ENCODE data around the gene LMAN2. TPM values are rescaled to one million over a fixed set of nuclear protein-coding genes. Genes with fewer than 3 reads are reported as not detected.
A peak's percentile ranks its signal among the peaks of the same experiment; 100 is the strongest.

Gene LMAN2
- total and polyA plus RNA-seq, 5 experiments from 2014 or later, result 77.1 to 243 (median 212) TPM

- peaks cover 0 to 8% (median 1%) of the 10 kb centered on the region in 3 donors for H3K36me3 Mint-ChIP-seq
- H3K4me1 Mint-ChIP-seq, result peaks cover 36 to 76% (median 72%) of the 10 kb centered on the region in 4 donors
- DNase-seq (no peak), ATAC-seq (no peak)
- no peaks in the 10 kb centered on the region for H3K27me3 Mint-ChIP-seq
- peaks cover 0 to 2% (median 0%) of the 10 kb centered on the region in 9 donors for H3K9me3 Mint-ChIP-seq
- peak overlapping the region in 9 of 10 donors; percentile 74 to 95 (median 91) for H3K27ac Mint-ChIP-seq
- POLR2A ChIA-PET, result interaction anchor here (0.7 to 12.6 kb wide), 8 partner anchors 14 to 124 kb away, joined by 3 to 247 read pairs (median 4); no protein-coding TSS in a partner anchor
- H3K4me3 Mint-ChIP-seq, result peak overlapping the region in 5 of 10 donors; percentile 11 to 98 (median 22)
These were observed 4.3 kb upstream of the LMAN2 start for GRCh38 chr5:177355868-177356168.

GRCh38 chr5:177355162-177355867 lies 3.8 kb upstream of the LMAN2 start:
- DNase-seq, result peak in 1 of 10 donors; percentile 50
- peak overlapping the region in 4 of 10 donors; percentile 4 to 98 (median 14) for H3K4me3 Mint-ChIP-seq

GRCh38 chr5:177354711-177355110 lies 3.2 kb upstream of the LMAN2 start:
- H3K27ac Mint-ChIP-seq, result peak overlapping the region in 6 of 10 donors; percentile 13 to 91 (median 71)
- peaks cover 0 to 2% (median 0%) of the 10 kb centered on the region in 9 donors for H3K9me3 Mint-ChIP-seq
- H3K27me3 Mint-ChIP-seq, result no peaks in the 10 kb centered on the region
- DNase-seq (peak in 1 of 10 donors; percentile 31), ATAC-seq (no peak)
- H3K36me3 Mint-ChIP-seq, result peaks cover 0 to 4% (median 1%) of the 10 kb centered on the region in 3 donors
- POLR2A ChIA-PET, result interaction anchor here (1.3 to 12.6 kb wide), 4 partner anchors 15 to 101 kb away, joined by 3 to 247 read pairs (median 4); partner anchors contain the start of gene GRK6
- H3K4me3 Mint-ChIP-seq, result peak overlapping the region in 6 of 10 donors; percentile 5 to 62 (median 30)
- H3K4me1 Mint-ChIP-seq, result peaks cover 34 to 75% (median 72%) of the 10 kb centered on the region in 4 donors

More at GRCh38 chr5:177355162-177355867, 3.8 kb upstream of the LMAN2 start:
- peak overlapping the region in 8 of 10 donors; percentile 31 to 95 (median 79) for H3K27ac Mint-ChIP-seq
- no peak for ATAC-seq
- H3K36me3 Mint-ChIP-seq, result peaks cover 0 to 8% (median 1%) of the 10 kb centered on the region in 3 donors
- POLR2A ChIA-PET, result interaction anchor here (1.0 to 12.6 kb wide), 5 partner anchors 14 to 100 kb away, joined by 3 to 247 read pairs (median 4); partner anchors contain the start of gene GRK6
- H3K9me3 Mint-ChIP-seq, result peaks cover 0 to 2% (median 0%) of the 10 kb centered on the region in 9 donors
- H3K27me3 Mint-ChIP-seq, result no peaks in the 10 kb centered on the region
- peaks cover 36 to 75% (median 72%) of the 10 kb centered on the region in 4 donors for H3K4me1 Mint-ChIP-seq

GRCh38 chr5:177354256-177354655 lies 2.8 kb upstream of the LMAN2 start:
- Mint-ChIP-seq H3K4me1 (peaks cover 32 to 75% (median 72%) of the 10 kb centered on the region in 4 donors), H3K27ac (peak overlapping the region in 6 of 10 donors; percentile 13 to 91 (median 50)), H3K27me3 (no peaks in the 10 kb centered on the region), H3K36me3 (peaks cover 0 to 6% (median 1%) of the 10 kb centered on the region in 3 donors), H3K9me3 (peaks cover 0 to 2% (median 0%) of the 10 kb centered on the region in 9 donors), H3K4me3 (peak overlapping the region in 4 of 10 donors; percentile 6 to 29 (median 18))
- POLR2A ChIA-PET, result interaction anchor here (1.4 to 12.6 kb wide), 3 partner anchors 15 to 72 kb away, joined by 3 to 247 read pairs (median 4); partner anchors contain the start of gene GRK6
- no peak for ATAC-seq
- DNase-seq, result no peak

GRCh38 chr5:177353093-177353492 lies 1.6 kb upstream of the LMAN2 start:
- ATAC-seq (no peak), DNase-seq (no peak)
- Mint-ChIP-seq H3K4me3 (peak overlapping the region in 5 of 10 donors; percentile 36 to 50 (median 41)), H3K27ac (peak overlapping the region in 3 of 10 donors; percentile 18 to 77 (median 59)), H3K36me3 (peaks cover 0 to 16% (median 1%) of the 10 kb centered on the region in 3 donors), H3K27me3 (no peaks in the 10 kb centered on the region), H3K4me1 (peaks cover 29 to 71% (median 71%) of the 10 kb centered on the region in 4 donors), H3K9me3 (peaks cover 0 to 2% (median 0%) of the 10 kb centered on the region in 9 donors)
- POLR2A ChIA-PET, result interaction anchor here (0.7 to 12.6 kb wide), 5 partner anchors 16 to 64 kb away, joined by 4 to 247 read pairs (median 7); partner anchors contain the start of genes PRELID1 and RAB24

GRCh38 chr5:177350776-177351391 lies 584 bp downstream of the LMAN2 start:
- Mint-ChIP-seq H3K4me3 (peak overlapping the region; percentile 95 to 100 (median 98)), H3K4me1 (peaks cover 22 to 74% (median 66%) of the 10 kb centered on the region in 4 donors), H3K36me3 (peaks cover 0 to 34% (median 4%) of the 10 kb centered on the region in 3 donors), H3K27ac (peak overlapping the region; percentile 97 to 100 (median 100)), H3K27me3 (no peaks in the 10 kb centered on the region), H3K9me3 (peaks cover 0 to 2% (median 0%) of the 10 kb centered on the region in 9 donors)
- no peak for ATAC-seq
- no peak for DNase-seq
- POLR2A ChIA-PET, result interaction anchor here (0.8 to 12.6 kb wide), 17 partner anchors 10 to 147 kb away, joined by 3 to 247 read pairs (median 7); partner anchors contain the start of genes GRK6, PDLIM7, PRELID1 and RAB24

GRCh38 chr5:177349762-177350161 lies 1.7 kb downstream of the LMAN2 start:
- Mint-ChIP-seq H3K27me3 (no peaks in the 10 kb centered on the region), H3K36me3 (peaks cover 0 to 41% (median 3%) of the 10 kb centered on the region in 3 donors), H3K4me1 (peaks cover 21 to 67% (median 57%) of the 10 kb centered on the region in 4 donors), H3K9me3 (no peaks in the 10 kb centered on the region), H3K4me3 (peak overlapping the region; percentile 79 to 100 (median 97)), H3K27ac (peak overlapping the region in 9 of 10 donors; percentile 5 to 99 (median 60))
- DNase-seq, result no peak
- POLR2A ChIA-PET, result interaction anchor here (0.8 to 1.5 kb wide), 2 partner anchors 11 to 14 kb away, joined by 3 to 4 read pairs; no protein-coding TSS in a partner anchor
- ATAC-seq, result no peak

GRCh38 chr5:177349362-177349647 lies 2.2 kb downstream of the LMAN2 start:
- no peaks in the 10 kb centered on the region for H3K9me3 Mint-ChIP-seq
- peak overlapping the region in 9 of 10 donors; percentile 79 to 100 (median 97) for H3K4me3 Mint-ChIP-seq
- no peaks in the 10 kb centered on the region for H3K27me3 Mint-ChIP-seq
- POLR2A ChIA-PET, result interaction anchor here (0.7 to 0.8 kb wide), 2 partner anchors 14 to 54 kb away, joined by 3 to 4 read pairs; no protein-coding TSS in a partner anchor
- H3K4me1 Mint-ChIP-seq, result peaks cover 17 to 64% (median 53%) of the 10 kb centered on the region in 4 donors
- peaks cover 0 to 46% (median 3%) of the 10 kb centered on the region in 3 donors for H3K36me3 Mint-ChIP-seq
- DNase-seq (no peak), ATAC-seq (no peak)
- H3K27ac Mint-ChIP-seq, result peak overlapping the region in 7 of 10 donors; percentile 34 to 99 (median 72)

- H3K4me3 Mint-ChIP-seq, result peak overlapping the region in 5 of 10 donors; percentile 1 to 26 (median 15)
- H3K27ac Mint-ChIP-seq, result peak overlapping the region in 2 of 10 donors; percentile 10 to 13
- DNase-seq, result no peak
- POLR2A ChIA-PET, result no interaction called here
- H3K27me3 Mint-ChIP-seq, result no peaks in the 10 kb centered on the region
- no peak for ATAC-seq
- H3K9me3 Mint-ChIP-seq, result no peaks in the 10 kb centered on the region
- peaks cover 19 to 64% (median 56%) of the 10 kb centered on the region in 4 donors for H3K4me1 Mint-ChIP-seq
- peaks cover 0 to 54% (median 3%) of the 10 kb centered on the region in 3 donors for H3K36me3 Mint-ChIP-seq
These were observed 3.8 kb downstream of the LMAN2 start for GRCh38 chr5:177347699-177348098.

GRCh38 chr5:177346820-177347219 lies 4.6 kb downstream of the LMAN2 start:
- H3K27ac Mint-ChIP-seq, result peak overlapping the region in 4 of 10 donors; percentile 20 to 69 (median 46)
- POLR2A ChIA-PET, result no interaction called here
- DNase-seq, result no peak
- peaks cover 0 to 60% (median 3%) of the 10 kb centered on the region in 3 donors for H3K36me3 Mint-ChIP-seq
- no peak for ATAC-seq
- peak overlapping the region in 3 of 10 donors; percentile 18 to 39 (median 34) for H3K4me3 Mint-ChIP-seq
- no peaks in the 10 kb centered on the region for H3K9me3 Mint-ChIP-seq
- peaks cover 18 to 64% (median 51%) of the 10 kb centered on the region in 4 donors for H3K4me1 Mint-ChIP-seq
- no peaks in the 10 kb centered on the region for H3K27me3 Mint-ChIP-seq

GRCh38 chr5:177344891-177345290 lies 6.6 kb downstream of the LMAN2 start:
- no peak for ATAC-seq
- Mint-ChIP-seq H3K36me3 (peaks cover 3 to 77% (median 12%) of the 10 kb centered on the region in 3 donors), H3K4me3 (no peak overlapping the region), H3K9me3 (peaks cover 0 to 2% (median 0%) of the 10 kb centered on the region in 9 donors), H3K4me1 (peaks cover 18 to 58% (median 37%) of the 10 kb centered on the region in 4 donors), H3K27ac (peak overlapping the region in 1 of 10 donors; percentile 83), H3K27me3 (no peaks in the 10 kb centered on the region)
- POLR2A ChIA-PET, result no interaction called here
- DNase-seq, result no peak

- Mint-ChIP-seq H3K36me3 (peaks cover 6 to 77% (median 17%) of the 10 kb centered on the region in 3 donors), H3K4me3 (peak overlapping the region in 2 of 10 donors; percentile 12 to 36), H3K27ac (no peak overlapping the region), H3K9me3 (peaks cover 0 to 4% (median 0%) of the 10 kb centered on the region in 9 donors), H3K27me3 (no peaks in the 10 kb centered on the region), H3K4me1 (peaks cover 10 to 56% (median 35%) of the 10 kb centered on the region in 4 donors)
- no peak for ATAC-seq
- POLR2A ChIA-PET, result interaction anchor here (0.7 kb wide), 1 partner anchor 165 kb away, joined by 8 read pairs; no protein-coding TSS in a partner anchor
- no peak for DNase-seq
These were observed 7.7 kb downstream of the LMAN2 start for GRCh38 chr5:177343777-177344176.

Data from naive thymus-derived CD8-positive, alpha-beta T cell (primary cell).